Epidermal melanocyte (primary cell): Measurements from ENCODE around the gene CAMTA1.

Experiments
- DNase-seq: peaks from one replicate; pipeline ENCODE4 v3.0.0; 2011; ENCODE audit warnings: low spot score; ENCODE audit not compliant: insufficient read length

CAMTA1 gene

DNA sequence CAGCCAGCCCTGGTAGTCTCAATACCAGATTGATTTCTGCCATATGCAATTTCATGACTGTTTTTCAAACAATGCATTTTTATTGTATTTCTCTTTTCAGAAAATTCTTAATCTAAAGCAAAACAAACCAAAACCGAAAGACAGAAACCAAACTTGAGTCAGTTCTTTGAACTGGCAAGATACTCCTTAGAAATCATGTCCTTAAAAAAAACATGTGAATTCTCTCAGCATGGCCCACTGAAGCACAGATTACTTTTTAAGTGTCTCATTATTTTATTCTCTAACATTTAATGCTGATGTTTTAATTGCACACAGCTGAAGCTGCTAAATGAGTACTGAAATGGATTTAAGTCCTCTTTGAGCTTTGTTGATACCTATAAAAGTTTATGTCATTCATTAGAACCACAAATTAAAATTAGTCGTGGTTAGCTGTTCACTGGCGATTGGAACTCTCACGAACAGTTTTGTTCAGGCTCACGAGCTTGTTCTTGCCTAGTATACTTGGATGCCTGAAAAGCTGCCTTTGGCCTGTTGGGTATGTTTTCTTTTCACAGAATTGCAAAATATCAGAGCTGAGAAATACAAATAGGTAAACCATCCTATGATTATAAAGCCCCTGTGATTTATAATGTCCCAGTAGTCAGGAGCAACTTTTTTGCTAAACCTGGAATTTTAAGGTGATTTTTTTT lies 87.5 kb downstream of the CAMTA1 start:
- DNase-seq, result no peak

DNA sequence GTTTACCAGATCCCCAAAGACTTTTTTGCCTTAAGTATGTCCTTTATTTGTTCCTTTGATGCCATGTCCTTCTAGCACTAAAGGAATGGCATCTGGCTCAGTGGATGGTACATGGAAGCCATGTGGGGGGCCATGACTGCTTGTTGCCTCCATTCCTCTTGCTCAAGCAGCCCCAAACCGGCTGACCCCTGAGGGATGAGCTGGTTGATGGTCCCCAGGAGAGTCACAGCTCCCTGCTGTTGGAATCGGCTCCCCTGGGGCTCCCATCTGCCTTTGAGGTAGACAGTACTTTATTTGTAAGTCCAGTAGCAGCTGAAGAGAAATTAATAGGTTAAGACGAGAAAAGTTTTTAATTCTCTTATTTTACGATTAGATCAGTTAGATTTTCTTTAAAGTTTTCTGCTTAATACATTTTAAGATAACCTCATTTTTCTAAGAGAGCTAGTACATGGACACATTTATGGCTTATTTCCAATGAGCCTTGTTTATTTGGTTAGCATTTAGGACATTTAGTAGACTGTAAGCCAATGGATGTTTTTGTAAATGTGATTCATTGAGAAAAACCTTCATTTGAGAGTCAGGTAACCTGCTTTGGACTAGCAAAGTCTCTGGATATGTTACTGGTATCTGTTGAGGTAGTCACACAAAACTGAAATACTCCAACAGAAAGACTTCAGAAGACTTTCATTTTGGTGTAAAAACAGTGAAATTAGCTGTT lies 88.2 kb downstream of the CAMTA1 start:
- no peak for DNase-seq

DNA sequence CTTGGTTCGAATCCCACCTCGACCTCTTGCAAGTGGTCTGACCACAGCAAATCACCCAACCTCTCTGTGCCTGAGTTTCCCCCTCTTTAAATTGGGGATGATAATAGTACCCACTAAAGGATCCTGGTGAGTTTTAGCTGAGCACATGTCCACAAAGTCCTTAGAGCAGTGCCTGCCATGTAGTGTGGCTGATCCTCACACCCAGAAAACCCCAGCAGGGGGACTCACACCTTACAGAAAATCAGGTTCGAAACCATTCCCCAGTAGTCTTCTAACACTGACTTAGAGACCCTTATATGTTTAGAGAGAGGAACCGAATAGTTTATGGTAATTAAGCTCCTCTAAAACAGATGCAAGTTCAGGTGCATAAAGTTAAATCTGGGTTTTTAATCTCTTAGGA lies 89.0 kb downstream of the CAMTA1 start:
- DNase-seq, result no peak

DNA sequence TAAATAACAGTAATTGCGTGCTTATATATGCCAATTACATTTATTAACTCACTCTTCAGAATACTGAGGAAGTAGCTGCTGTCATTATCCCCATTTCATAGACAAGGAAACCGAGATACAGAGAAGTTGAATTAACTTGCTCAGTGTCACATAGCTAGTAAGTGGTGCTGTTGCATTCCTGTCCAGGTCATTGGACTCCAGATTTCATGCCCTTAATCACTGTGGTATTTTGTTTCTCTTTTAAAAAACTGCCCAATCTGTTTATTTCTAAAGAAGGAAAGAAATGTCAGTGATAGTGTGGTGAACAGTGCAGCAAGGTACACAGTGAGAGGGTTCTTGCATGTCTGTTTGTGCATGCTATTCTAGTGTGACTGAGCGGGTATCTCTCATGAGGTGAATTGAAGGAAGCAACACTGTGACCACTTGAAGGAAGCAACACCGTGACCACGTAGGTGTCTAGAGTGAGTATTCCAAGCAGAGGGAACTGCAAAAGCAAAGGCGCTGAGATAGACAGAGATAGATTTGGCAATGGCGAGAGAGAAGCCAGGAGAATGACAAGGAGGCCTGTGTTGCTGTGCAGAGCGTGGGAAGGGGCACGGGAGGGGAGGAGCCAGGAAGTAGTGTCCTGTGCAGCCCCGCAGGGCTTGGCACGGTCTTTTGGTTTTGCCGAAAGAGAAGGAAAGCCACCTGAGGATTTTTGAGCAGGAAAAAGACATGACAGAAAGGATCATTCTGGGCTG lies 95.9 kb downstream of the CAMTA1 start:
- no peak for DNase-seq

DNA sequence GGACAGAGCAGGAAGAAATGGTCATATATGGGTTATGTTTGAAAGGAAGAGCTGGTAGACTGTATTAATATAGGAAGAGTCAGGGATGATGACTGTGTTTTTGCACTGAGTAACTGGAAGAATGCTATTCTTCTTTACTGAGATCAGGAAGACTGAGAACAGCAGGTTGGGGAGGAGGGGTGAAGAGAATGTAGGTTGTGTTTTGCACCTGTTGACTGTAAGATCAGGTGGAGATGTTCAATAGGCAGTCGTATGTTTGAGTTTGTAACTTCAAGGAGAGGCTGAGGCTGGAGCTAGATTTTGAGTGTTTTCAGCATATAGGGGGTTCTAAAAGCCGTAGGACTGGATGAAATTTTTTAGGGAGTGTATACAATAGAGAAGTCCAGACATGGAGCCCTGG lies 97.2 kb downstream of the CAMTA1 start:
- no peak for DNase-seq

DNA sequence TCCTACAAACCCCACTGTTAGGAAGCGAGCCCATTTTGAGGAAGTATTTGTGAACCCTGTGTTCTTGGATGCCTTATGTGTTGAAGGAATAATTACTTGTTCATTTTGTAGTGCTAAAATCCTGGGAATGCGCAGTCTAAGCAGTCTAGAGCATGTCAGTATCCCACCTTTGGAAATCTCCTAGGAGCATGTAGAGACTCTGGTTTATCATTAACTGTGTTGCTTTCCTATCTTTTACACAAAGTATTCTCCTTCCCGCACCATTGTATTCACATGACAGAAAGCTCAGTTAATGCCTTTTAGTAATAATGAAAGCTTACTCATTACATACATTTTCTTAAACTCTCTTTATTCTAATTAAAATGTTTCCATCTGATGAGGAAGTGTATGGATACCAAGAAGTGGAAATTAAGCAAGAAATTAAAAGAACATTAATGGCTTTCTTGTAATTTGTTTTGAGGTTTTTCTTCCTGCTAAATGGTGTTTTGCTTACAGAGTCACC lies 99.4 kb downstream of the CAMTA1 start:
- no peak for DNase-seq

DNA sequence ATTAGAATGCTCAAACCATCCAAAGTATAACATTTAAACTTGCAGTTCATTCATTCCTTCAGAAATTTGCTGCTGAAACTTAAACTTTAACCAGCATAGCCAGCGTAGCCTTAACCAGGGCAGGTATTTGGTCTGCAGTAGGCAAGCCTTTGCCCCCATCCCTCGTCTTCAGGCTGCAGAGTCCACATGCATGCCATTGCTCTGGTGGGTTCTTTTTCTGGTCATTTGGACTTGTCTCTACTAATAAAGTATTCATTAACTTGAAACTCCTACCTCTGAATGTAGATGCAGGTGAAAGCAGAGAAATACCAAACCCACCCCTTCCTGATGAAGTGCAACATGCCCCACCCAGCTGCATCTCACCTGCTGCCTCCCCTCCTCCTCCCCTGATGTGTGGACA lies 100.2 kb downstream of the CAMTA1 start:
- no peak for DNase-seq

DNA sequence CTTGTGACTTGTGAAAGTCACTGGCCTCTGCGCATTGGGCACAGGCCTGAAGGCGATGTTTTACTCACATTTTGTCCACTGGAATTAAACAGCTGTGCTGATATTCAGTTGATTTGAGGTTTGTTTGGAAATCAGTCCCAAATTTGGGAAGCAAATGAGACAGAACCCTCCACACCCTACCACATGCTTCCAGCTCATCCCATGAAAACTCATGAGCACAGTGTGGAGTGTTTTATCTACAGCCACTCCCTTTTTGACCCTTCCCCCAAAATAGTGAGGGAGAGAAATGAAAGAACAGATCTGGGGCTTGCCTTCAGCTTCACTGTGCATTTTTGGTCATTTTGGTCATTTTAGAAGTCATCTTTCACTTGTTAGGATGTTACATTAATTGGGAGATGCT lies 101.3 kb downstream of the CAMTA1 start:
- DNase-seq, result no peak

DNA sequence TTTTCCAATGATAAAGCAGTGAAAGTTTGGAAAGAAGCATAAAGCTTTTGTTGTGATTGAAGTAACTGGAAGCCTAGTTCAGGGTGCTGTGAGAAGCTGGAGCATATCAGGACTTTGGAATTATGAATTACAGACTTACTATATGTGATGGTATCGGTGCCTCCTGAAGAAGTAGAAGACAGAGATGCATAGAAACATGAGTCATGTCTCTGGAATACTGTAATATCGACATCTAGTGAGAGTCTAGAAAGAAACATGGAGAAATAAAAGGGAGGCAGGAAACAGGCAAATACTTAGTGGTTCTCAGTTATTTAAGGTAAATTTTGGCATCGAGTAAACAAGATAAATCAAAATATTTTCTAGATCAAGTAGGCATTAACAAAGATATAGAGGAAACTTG lies 103.0 kb downstream of the CAMTA1 start:
- no peak for DNase-seq

DNA sequence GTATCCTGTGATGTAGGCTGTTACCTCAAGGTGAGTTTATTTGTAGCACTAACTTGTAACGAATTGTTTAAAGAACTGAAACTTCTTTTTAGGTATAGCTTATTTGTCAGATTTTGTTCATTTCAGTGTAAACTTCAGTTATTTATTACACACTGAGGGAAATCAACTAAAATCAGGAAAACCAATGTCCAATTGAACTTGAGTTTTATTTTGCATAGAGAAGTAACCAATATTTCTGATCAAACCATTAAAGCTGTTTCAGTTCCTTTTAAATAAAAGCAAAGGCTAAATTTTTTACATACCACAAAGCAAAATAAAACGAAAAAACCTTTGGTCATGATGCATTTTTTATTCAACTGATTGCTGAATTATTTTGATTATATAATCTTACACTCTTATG lies 103.6 kb downstream of the CAMTA1 start:
- DNase-seq, result no peak

DNA sequence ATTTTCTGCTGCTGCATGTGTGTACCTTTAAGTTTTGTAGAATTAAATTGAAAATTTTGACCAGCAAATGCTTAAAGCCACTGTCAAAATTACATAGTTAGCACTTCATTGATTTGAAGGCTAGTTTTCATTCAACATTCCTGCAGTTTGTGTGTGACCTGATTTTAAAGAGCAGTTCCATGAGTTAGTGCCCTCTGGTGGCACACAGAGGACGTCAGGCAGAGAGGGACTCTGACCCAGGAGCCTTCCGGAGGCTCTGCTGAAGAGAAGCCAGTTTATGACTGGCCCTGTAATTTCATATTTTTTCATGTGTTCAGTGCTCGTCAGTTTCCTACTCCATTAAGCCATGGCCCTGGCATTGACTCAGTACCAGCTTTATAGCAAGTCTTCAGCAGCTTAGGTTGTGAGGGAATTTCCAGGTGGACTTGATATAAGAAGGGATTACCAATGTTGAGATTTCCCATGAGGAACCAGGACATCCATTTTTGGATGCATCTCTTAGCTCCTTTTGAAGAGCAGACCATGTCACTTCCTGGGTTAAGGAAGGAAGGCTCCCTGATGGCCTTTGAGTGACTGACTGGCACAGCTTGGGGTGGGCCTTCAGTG lies 104.7 kb downstream of the CAMTA1 start:
- DNase-seq, result no peak

DNA sequence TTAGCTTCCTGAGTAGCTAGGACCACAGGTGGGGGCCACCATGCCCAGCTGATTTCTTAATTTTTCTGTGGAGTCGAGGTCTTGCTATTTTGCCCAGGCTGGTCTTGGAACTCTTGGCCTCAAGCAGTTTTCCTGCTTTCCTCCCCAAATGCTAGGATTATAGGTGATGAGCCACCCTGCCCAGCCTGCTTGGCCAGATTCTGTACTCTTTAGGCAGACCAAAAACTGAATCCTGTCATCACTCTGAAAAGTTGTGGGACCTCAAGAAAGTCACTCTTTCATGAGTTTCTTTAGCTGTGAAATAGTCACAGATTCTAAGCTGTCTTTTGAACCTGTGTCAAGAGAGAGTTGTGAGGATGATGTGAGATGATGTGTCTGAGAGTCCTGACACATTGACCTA lies 105.4 kb downstream of the CAMTA1 start:
- no peak for DNase-seq

DNA sequence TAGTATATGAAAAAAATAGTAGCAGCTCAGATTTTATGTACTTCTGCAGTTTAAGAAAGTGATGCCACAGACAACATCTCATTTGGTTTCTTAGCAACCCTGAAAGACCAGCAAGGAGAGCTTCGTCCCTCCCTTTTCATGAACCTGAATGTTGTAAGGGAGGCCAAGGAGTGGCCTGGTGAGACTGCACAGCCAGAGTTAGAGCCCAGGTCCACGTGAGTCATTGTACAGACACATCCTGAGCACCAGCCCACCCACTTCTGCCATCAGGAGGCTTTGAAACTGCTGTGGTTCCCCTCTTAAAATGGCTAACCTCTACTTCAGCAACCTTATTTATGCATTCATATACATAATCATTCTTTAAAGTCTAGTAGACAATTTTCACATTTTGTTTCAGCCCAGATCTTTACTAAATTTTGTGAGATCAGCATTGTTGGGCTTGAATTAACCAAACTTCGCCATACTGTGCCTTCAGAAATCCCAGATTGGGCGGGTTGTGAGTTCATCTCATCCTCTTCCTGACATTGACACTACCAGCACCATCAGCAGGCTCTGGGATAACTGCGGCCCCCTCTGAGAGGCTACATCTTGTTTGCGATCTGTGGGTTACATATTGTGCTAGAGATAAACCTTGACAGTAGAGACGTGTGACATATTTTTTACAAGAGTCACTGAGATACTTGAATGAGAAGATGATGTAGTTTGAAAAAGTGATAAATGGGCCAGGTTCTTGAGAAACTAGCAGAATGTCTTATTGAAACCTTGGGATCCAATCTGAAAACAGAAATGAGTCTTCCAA lies 106.7 kb downstream of the CAMTA1 start:
- DNase-seq, result no peak

DNA sequence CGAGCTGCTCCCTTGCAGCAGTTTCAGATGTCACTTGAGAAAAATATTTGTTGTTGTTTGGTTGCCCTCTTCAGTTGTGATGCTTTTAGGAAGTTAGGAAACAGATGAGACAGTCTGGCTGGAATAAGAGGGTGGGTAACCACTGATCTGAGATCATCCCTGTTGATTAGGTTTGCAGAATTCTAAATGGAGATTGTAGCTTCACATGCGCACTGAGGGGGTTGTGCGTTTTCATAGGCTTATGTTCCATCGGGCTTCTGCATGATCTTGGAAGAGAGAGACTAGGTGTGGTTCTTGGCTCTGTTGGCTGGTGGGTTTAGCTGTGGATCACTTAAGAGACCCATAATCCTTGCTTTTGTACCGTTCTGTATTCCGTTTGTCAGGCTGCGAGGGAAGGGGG lies 108.1 kb downstream of the CAMTA1 start:
- DNase-seq, result no peak

DNA sequence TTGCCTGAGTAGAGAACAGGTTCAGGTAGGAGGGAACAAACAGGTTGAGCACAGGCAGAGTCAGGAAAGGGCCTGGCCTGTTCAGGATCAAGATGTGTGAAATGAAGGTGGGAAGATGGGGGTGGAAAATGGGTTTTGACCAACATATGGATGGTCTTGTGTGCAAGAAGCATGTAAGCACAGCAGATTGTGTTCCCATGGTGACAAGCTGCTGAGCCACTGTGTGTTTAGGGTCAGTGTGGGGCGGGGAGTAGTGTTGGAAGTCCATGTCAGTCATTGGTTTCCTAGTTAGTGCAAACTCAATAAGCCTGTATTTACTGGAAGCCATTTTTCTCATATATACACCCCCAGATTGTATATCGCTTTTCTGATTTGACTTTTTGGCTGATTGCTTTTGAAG lies 111.9 kb downstream of the CAMTA1 start:
- no peak for DNase-seq

DNA sequence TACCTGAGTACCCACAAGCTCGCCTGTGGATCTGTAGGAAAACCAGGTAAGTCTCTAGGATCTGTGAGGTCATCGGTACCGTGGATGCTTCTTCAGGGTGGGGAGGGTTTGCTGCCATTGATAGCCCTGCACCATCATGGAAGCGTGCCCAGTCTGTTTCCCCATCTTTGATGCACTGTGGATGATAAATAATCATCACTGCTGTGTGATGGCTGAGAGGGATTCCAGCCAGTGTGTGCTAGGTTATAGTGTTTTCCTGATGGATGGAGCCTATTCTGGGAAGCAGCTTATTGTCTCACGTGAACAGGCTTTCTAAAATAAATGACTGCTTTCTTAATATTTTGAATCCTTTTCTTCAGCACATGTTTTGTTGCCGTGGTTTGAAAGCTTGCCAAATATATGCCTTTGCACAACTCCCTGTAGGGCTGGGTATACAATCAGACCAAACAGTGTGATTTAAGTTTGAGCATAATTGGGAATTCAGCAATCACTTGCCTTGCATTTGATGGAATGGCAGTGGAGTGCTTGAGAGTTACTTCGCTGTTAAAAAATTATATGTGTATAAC lies 113.8 kb downstream of the CAMTA1 start:
- DNase-seq, result no peak

DNA sequence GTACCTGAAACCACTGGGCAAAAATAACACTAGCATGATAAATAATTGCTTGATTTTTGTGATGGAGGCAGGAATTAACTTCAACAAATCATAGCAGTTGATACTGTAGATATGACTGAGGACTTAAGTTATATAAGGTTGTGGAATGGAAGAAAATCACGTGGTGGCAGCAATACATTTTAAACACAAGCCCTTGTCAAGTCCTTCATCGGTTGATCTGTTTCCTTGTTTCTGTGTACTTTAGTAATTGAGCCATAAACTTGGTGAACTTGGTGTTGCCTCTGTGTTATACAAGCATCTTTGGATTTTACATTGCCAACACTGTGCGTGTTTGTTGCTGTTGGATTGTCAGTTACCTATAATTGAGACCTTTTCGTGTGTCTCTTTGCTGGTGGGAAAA lies 114.4 kb downstream of the CAMTA1 start:
- DNase-seq, result no peak

DNA sequence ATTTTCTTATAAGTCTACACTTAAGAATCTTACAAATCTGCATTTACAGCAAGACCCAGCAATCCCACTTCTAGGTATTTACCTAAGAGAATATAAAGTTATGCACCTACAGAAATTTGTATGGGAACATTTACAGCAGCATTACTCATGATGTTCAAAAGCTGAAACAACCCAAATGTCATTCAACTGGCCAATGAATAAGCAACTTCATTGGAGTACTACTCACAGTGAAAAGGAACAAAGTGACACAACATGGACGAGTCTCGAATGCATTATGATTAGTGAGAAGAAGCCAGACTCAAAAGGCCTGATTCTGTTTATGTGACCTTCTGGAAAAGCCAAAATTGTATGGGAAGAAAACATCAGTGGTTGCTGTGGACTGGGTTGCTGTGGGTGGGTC lies 116.9 kb downstream of the CAMTA1 start:
- DNase-seq, result no peak

DNA sequence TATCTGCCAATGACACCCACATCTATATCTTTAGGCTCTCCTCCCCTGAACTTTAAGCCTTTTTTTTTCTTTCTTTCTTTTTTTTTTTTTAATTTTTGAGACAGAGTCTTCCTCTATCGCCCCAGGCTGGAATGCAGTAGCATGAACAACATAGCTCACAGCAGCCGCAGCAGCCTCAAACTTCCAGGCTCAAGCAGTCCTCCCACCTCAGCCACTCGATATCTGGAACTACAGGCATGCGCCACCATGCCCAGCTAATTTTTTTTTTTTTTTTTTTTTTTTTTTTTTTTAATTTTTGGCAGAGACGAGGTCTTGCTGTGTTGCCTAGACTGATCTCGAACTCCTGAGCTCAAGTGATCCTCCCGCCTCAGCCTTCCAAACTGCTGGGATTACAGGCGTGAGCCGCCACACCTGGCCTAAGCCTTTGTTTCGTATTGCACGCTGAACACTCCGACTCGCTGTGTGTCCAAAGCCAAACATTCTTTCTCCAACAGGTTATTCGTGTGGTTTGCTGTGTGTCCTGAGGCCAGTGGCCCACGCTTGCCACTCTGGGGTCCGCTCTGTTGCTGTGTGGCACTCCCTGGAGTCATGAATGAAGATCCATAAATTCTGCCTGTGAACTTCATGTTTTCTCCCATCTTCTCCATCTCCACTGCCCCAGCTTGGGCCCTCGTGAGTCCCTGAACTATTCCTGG lies 119.4 kb downstream of the CAMTA1 start:
- no peak for DNase-seq

DNA sequence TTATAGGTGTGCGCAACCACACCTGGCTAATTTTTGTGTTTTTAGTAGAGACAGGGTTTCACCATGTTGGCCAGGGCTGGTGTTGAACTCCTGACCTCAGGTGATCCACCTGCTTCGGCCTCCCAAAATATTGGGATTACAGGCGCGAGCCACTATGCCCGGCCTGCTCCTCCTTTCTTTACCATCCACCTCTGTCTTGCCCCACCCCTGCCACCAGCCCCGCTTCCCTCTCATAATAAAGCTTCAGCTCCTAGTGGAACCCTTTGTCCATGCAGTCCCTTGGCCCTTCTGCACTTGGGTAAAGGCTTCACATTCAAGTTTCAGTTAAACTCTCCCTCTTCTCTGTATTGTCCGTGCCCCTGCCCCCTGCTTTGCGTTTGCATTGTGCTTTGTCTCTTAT lies 120.1 kb downstream of the CAMTA1 start:
- no peak for DNase-seq
